ACHN (cell line): ENCODE measurements around the gene RALB.
"Not testable (repeated sequence)": the region's sequence is repeated elsewhere in the genome, so short reads cannot be mapped to it uniquely, and the experiment has no call there.

Source experiments
- DNase-seq: peaks from one replicate; pipeline ENCODE4 v3.0.0-alpha.2; 2015
- in situ Hi-C: cut with HindIII; loops from 2 replicates; pipeline ENCODE4 v1.10.0; 2017; ENCODE audit warnings: low sequenced_read_pairs, low pct_ligation_motif_present, low pct_unique_long_range_greater_than_20kb

RALB gene

GRCh38 chr2:120319686-120320317 lies 67.2 kb downstream of the RALB start:
- DNase-seq = no peak
- in situ Hi-C loops = no loop called here

- in situ Hi-C loops = no loop called here
- DNase-seq = no peak
Observed at GRCh38 chr2:120320318-120320851, 67.7 kb downstream of the RALB start.

GRCh38 chr2:120320887-120321556 lies 68.4 kb downstream of the RALB start:
- DNase-seq = not testable (repeated sequence)

GRCh38 chr2:120321721-120322284 lies 69.2 kb downstream of the RALB start:
- DNase-seq = no peak
- in situ Hi-C loops = no loop called here

More at GRCh38 chr2:120320887-120321556, 68.4 kb downstream of the RALB start:
- in situ Hi-C loops = not testable (repeated sequence)

- in situ Hi-C loops = no loop called here
Observed at GRCh38 chr2:120322329-120322728, 69.7 kb downstream of the RALB start.

GRCh38 chr2:120323214-120323613 lies 70.6 kb downstream of the RALB start:
- in situ Hi-C loops = no loop called here
- DNase-seq = no peak

More at GRCh38 chr2:120322329-120322728, 69.7 kb downstream of the RALB start:
- no peak for DNase-seq

GRCh38 chr2:120323807-120324399 lies 71.3 kb downstream of the RALB start:
- no peak for DNase-seq
- in situ Hi-C loops = no loop called here

GRCh38 chr2:120324933-120325332 lies 72.3 kb downstream of the RALB start:
- no peak for DNase-seq
- in situ Hi-C loops = no loop called here

GRCh38 chr2:120326066-120326465 lies 73.4 kb downstream of the RALB start:
- in situ Hi-C loops = no loop called here
- no peak for DNase-seq

GRCh38 chr2:120330946-120331822 lies 78.5 kb downstream of the RALB start:
- no peak for DNase-seq
- in situ Hi-C loops = no loop called here

- DNase-seq = no peak
Observed at GRCh38 chr2:120331903-120332302, 79.3 kb downstream of the RALB start.

GRCh38 chr2:120332384-120332783 lies 79.7 kb downstream of the RALB start:
- in situ Hi-C loops = no loop called here
- DNase-seq = no peak

More at GRCh38 chr2:120331903-120332302, 79.3 kb downstream of the RALB start:
- in situ Hi-C loops = no loop called here

GRCh38 chr2:120334068-120334467 lies 81.4 kb downstream of the RALB start:
- in situ Hi-C loops = no loop called here
- DNase-seq = no peak

GRCh38 chr2:120336749-120337148 lies 84.1 kb downstream of the RALB start:
- DNase-seq = no peak
- in situ Hi-C loops = no loop called here

- in situ Hi-C loops = no loop called here
- no peak for DNase-seq
Observed at GRCh38 chr2:120338015-120338414, 85.4 kb downstream of the RALB start.

GRCh38 chr2:120341977-120342376 lies 89.3 kb downstream of the RALB start:
- no peak for DNase-seq
- in situ Hi-C loops = no loop called here

GRCh38 chr2:120342446-120342845 lies 89.8 kb downstream of the RALB start:
- in situ Hi-C loops = no loop called here
- DNase-seq = no peak

- in situ Hi-C loops = no loop called here
- no peak for DNase-seq
Observed at GRCh38 chr2:120343100-120343432, 90.4 kb downstream of the RALB start.
